Measurements from ENCODE around the gene USP40. TPM values are rescaled to one million over a fixed set of nuclear protein-coding genes. Genes with fewer than 3 reads are reported as not detected.
A peak's percentile ranks its signal among the peaks of the same experiment; 100 is the strongest.

Gene USP40
- total and polyA plus RNA-seq, 4 donors: 29.4 to 40.2 (median 32.2) TPM

DNA sequence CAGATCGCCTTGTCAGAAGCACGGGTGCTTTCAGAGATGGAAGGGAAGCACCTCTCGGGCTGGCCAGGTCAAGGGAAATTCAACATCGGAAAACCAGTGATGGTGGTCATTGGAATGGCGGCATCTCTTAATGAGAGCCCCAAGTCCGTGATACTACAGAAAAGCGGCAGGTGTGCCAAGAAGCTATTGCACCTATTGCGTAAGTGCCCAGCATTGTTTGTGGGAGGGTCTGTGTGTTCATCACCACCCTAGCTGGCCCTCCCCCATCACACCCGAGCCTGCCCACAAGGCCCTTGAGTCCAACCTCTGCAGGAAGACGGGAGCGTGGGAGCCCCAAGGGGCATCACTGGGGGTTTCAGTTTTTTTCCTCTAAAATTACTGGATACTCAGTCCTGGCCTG is 111.6 kb downstream of the USP40 start:
- no peaks in the 10 kb centered on the region for H3K4me1 ChIP-seq (ENCODE audit: control insufficient read depth, insufficient read depth, low read length)
- H3K36me3 ChIP-seq (ENCODE audit: control insufficient read depth, insufficient read depth, low read length): peaks cover 87% of the 10 kb centered on the region
- WGBS (ENCODE audit: insufficient coverage): 98% methylated on average over 3 of the region's 11 CpGs
- H3K4me3 ChIP-seq (ENCODE audit: low read depth, low read length): no peak overlapping the region
- no peak overlapping the region for H3K27ac ChIP-seq (ENCODE audit: low read depth, low read length)
- H3K9me3 ChIP-seq (ENCODE audit: control insufficient read depth, insufficient read depth, low read length): no peaks in the 10 kb centered on the region
- no peak for DNase-seq (ENCODE audit: low read depth in 4 of 6, low spot score in 6 of 6)
- H3K27me3 ChIP-seq (ENCODE audit: control insufficient read depth, insufficient read depth, low read length): no peaks in the 10 kb centered on the region

DNA sequence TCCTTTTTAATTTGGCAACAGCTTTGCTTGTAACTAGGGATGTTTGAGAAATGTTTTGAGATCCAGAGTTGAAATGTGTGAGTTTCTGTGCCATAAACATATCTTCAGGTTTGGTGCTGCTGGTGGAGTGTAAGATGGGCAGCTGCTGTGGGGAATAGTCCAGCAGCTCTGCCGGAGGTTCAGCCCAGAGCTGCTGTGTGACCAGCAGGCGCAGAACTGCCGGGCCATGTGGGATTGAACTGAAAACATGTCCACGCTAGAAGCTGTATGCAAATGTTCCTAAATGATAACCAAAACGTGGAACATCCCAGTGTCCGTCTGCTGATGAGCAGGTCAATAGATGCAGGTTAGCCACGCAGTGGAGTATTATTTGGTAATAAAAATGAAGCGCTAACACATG is 112.7 kb downstream of the USP40 start:
- peaks cover 87% of the 10 kb centered on the region for H3K36me3 ChIP-seq (ENCODE audit: control insufficient read depth, insufficient read depth, low read length)
- H3K4me1 ChIP-seq (ENCODE audit: control insufficient read depth, insufficient read depth, low read length): peaks cover 3% of the 10 kb centered on the region
- no peak overlapping the region for H3K4me3 ChIP-seq (ENCODE audit: low read depth, low read length)
- no peaks in the 10 kb centered on the region for H3K9me3 ChIP-seq (ENCODE audit: control insufficient read depth, insufficient read depth, low read length)
- H3K27me3 ChIP-seq (ENCODE audit: control insufficient read depth, insufficient read depth, low read length): no peaks in the 10 kb centered on the region
- no peak overlapping the region for H3K27ac ChIP-seq (ENCODE audit: low read depth, low read length)
- WGBS (ENCODE audit: insufficient coverage): 92% methylated on average over 8 of the region's 8 CpGs
- DNase-seq (ENCODE audit: low read depth in 4 of 6, low spot score in 6 of 6): no peak

DNA sequence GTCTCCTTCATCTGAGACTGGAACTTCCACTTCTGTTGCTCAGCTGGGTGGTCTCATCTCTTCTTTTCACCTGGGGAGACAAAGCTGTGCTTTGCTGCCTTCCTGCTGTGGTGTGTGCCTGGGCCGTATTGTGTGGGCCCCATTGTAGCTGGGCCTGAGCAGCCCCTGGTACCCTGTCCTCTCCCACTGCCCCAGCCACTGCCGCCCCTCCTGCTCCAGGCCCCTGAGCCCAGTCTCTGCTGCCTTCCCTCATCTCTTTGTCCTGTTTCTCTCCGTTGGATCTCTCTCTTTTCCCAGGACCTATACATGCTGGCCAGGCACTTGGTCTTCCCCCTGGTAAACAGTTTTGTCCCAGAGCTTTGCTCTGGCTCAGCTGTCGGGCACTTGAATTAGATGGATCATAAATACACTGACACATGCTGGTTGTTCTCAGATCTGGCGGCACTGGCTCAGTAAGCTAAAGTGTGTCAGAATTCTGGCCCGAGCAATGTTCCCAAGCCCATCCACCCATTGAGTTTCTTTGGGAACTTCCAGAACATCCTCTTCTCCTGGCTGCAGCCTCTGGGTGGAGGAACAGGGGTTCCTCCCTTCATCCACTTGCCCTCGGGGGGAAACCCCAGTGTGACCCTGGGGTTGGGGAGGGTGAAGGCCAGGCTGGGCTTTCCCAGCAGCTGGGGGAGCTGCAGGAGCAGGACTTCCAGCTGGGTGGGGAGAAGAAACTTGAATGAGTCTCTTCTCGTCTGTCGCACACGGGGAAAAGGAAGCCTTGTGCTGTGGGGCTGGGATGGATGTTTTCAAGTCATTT is 113.3 kb downstream of the USP40 start:
- WGBS (ENCODE audit: insufficient coverage): 82% methylated on average over 9 of the region's 10 CpGs
- Histone ChIP-seq H3K36me3 (ENCODE audit: control insufficient read depth, insufficient read depth, low read length) (peaks cover 83% of the 10 kb centered on the region), H3K4me3 (ENCODE audit: low read depth, low read length) (no peak overlapping the region), H3K27me3 (ENCODE audit: control insufficient read depth, insufficient read depth, low read length) (no peaks in the 10 kb centered on the region), H3K4me1 (ENCODE audit: control insufficient read depth, insufficient read depth, low read length) (peaks cover 3% of the 10 kb centered on the region), H3K9me3 (ENCODE audit: control insufficient read depth, insufficient read depth, low read length) (no peaks in the 10 kb centered on the region), H3K27ac (ENCODE audit: low read depth, low read length) (no peak overlapping the region)
- no peak for DNase-seq (ENCODE audit: low read depth in 4 of 6, low spot score in 6 of 6)

DNA sequence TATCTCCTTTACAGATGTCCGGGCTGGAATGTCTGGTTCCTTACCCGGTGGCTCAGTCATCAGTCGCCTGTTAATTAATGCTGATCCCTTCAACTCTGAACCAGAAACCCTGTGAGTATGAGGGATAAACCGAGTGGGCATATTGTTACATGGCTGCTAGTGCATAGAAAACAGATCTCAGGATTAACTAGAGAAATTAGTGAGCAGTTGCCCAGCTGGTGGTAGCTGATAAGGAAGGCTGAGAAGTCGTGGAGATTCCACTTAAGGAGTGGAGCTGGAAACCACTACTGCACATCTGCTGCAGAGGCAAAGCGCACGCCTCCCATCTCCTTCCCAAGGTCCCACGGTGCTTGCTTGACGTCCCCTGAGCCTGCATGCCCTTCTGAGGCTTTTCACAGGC is 114.6 kb downstream of the USP40 start:
- 85% methylated on average over 7 of the region's 9 CpGs for WGBS (ENCODE audit: insufficient coverage)
- H3K4me3 ChIP-seq (ENCODE audit: low read depth, low read length): no peak overlapping the region
- no peak for DNase-seq (ENCODE audit: low read depth in 4 of 6, low spot score in 6 of 6)
- H3K36me3 ChIP-seq (ENCODE audit: control insufficient read depth, insufficient read depth, low read length): peaks cover 83% of the 10 kb centered on the region
- H3K9me3 ChIP-seq (ENCODE audit: control insufficient read depth, insufficient read depth, low read length): no peaks in the 10 kb centered on the region
- no peak overlapping the region for H3K27ac ChIP-seq (ENCODE audit: low read depth, low read length)
- H3K4me1 ChIP-seq (ENCODE audit: control insufficient read depth, insufficient read depth, low read length): peaks cover 3% of the 10 kb centered on the region
- no peaks in the 10 kb centered on the region for H3K27me3 ChIP-seq (ENCODE audit: control insufficient read depth, insufficient read depth, low read length)

DNA sequence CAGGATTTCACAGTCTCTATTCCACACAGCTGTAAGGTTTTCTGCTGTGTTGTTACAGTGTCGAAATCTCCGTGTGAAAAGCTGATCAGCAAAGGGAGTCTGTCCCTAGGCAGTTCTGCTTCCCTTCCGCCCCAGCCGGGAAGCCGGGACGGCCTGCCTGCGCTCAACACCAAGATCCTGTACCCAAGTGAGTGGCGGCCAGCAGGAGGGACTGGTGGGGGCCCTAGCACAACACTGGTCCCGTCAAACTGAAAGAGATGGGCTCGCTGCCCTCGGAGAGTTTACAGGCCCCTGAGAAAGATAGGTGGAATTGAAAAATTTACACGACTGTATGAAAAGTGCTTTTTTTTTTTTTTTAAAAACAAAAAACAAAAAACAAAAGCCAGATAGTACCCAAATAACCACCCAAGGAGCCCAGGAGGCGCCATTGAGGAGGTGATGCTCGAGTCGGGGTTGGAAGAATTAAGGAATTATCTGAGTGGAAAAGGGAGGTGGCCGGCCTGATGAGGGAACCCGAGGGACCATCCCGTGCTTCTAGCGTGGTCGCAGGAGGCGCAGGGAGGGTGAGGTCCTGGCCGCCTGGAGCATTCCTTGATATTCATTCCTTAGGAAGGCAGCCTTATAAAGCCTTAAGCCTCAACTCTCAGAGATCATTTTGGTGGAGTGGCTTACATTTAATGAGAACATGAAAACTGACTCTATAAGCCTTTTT is 115.6 kb downstream of the USP40 start:
- 84% methylated on average over 9 of the region's 22 CpGs for WGBS (ENCODE audit: insufficient coverage)
- H3K36me3 ChIP-seq (ENCODE audit: control insufficient read depth, insufficient read depth, low read length): peaks cover 86% of the 10 kb centered on the region
- H3K27me3 ChIP-seq (ENCODE audit: control insufficient read depth, insufficient read depth, low read length): no peaks in the 10 kb centered on the region
- H3K27ac ChIP-seq (ENCODE audit: low read depth, low read length): no peak overlapping the region
- H3K9me3 ChIP-seq (ENCODE audit: control insufficient read depth, insufficient read depth, low read length): no peaks in the 10 kb centered on the region
- no peak overlapping the region for H3K4me3 ChIP-seq (ENCODE audit: low read depth, low read length)
- peaks cover 3% of the 10 kb centered on the region for H3K4me1 ChIP-seq (ENCODE audit: control insufficient read depth, insufficient read depth, low read length)
- DNase-seq (ENCODE audit: low read depth in 4 of 6, low spot score in 6 of 6): no peak

DNA sequence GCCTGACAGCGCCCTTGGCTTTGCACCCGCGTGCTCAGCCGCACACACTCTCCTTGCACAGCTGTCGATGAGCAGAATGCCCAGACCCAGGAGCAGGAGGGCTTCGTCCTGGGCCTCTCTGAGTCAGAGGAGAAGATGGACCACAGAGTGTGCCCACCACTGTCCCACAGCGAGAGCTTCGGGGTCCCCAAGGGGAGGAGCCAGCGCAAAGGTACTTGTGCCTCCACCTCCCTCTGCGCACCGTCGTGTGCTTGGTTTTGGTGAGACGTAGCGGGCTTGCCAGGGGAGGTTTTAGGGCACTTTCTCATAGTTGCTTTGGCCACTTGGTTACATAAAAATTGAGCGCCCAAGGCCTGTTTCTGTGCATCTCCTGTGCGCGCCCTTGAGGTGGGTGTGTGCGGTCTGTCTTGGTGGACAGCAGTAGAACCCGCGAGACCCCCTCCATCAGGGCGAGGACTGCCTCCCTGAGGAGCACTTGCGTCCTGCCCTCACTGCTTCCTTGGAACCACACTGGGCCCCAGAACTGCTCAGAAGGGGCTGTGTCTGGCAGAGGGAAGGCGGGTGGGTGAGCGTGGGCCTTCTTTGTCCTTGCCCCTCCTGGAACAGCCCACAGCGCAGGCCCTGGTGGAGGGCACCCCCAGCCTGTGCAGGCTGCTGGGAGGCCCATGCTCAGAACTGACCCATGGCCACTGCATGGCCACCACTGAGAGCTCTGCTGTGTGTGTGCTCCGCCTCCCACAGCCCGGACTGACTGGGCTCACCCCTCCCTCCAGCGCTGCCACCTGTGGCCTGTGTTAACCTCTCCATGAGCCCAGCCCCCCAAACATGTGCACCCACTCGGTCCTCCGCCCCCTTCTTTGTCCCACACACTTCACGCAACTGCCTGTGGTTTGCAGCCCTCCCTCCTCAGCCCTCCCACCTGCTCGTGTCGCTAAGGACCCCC is 116.4 kb downstream of the USP40 start:
- 90% methylated on average over 27 of the region's 33 CpGs for WGBS (ENCODE audit: insufficient coverage)
- Histone ChIP-seq H3K4me3 (ENCODE audit: low read depth, low read length) (no peak overlapping the region), H3K27ac (ENCODE audit: low read depth, low read length) (no peak overlapping the region), H3K36me3 (ENCODE audit: control insufficient read depth, insufficient read depth, low read length) (peaks cover 87% of the 10 kb centered on the region), H3K27me3 (ENCODE audit: control insufficient read depth, insufficient read depth, low read length) (no peaks in the 10 kb centered on the region), H3K9me3 (ENCODE audit: control insufficient read depth, insufficient read depth, low read length) (no peaks in the 10 kb centered on the region), H3K4me1 (ENCODE audit: control insufficient read depth, insufficient read depth, low read length) (peaks cover 3% of the 10 kb centered on the region)
- DNase-seq (ENCODE audit: low read depth in 4 of 6, low spot score in 6 of 6): no peak

DNA sequence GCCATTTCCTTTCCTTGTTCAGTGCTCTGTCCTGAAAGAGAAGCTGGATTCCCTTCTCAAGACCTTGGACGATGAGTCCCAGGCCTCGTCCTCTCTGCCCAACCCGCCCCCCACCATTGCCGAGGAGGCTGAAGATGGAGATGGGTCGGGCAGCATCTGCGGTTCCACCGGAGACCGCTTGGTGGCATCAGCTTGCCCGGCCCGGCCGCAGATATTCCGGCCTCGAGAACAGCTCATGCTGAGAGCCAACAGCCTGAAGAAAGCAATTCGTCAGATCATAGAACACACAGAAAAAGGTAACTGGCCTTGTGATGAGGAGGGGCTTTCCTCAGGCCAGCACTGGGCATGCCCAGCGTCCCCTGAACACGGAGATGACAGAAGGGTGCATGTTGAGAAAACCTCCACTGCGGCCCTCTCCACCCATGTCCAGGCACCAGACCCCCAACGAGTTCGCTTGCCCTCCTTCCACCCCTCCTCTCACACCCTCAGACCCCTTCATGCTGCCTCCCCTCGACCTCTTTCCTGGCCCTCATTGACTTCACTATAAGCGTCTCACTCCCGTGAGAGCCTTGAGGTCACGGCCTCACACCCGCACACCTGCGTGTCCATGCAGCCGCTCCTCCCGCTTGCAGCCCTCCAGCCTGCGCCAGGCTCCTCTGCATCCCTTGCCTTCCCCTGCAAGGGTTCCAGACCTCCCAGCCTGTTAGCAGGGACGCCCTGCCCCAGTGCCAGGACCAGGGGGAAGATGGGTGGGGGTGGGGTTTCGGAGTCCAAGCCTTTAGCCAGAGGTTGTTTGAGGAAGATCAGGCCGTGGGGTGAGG is 117.3 kb downstream of the USP40 start:
- H3K27me3 ChIP-seq (ENCODE audit: control insufficient read depth, insufficient read depth, low read length): no peaks in the 10 kb centered on the region
- WGBS (ENCODE audit: insufficient coverage): 59% methylated on average over 23 of the region's 31 CpGs
- H3K36me3 ChIP-seq (ENCODE audit: control insufficient read depth, insufficient read depth, low read length): peaks cover 90% of the 10 kb centered on the region
- no peak overlapping the region for H3K4me3 ChIP-seq (ENCODE audit: low read depth, low read length)
- H3K9me3 ChIP-seq (ENCODE audit: control insufficient read depth, insufficient read depth, low read length): no peaks in the 10 kb centered on the region
- H3K27ac ChIP-seq (ENCODE audit: low read depth, low read length): no peak overlapping the region
- peaks cover 3% of the 10 kb centered on the region for H3K4me1 ChIP-seq (ENCODE audit: control insufficient read depth, insufficient read depth, low read length)
- DNase-seq (ENCODE audit: low read depth in 4 of 6, low spot score in 6 of 6): peak in 3 of 6 donors; percentile 20 to 78 (median 67)

DNA sequence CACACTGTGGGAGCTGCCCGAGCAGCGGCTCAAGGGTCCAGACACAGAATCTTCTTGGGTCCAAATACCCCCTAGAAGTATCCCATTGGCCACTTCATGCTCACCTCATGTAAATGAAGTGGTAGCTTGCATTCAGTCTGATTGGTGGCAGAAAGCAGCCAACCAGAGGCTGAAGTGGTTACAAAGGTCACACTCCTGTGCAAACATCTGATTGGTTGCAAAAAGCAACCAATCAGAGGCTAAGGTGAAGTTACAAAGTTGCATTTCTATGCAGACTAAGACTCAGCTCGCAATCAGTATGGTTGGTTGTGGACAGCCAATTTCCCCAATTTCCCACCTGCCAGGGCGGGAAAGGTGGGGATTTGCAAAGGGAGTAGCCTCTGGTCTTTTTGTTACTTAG is 118.0 kb downstream of the USP40 start:
- DNase-seq (ENCODE audit: low read depth in 4 of 6, low spot score in 6 of 6): no peak
- H3K27me3 ChIP-seq (ENCODE audit: control insufficient read depth, insufficient read depth, low read length): no peaks in the 10 kb centered on the region
- H3K36me3 ChIP-seq (ENCODE audit: control insufficient read depth, insufficient read depth, low read length): peaks cover 93% of the 10 kb centered on the region
- H3K4me3 ChIP-seq (ENCODE audit: low read depth, low read length): no peak overlapping the region
- WGBS (ENCODE audit: insufficient coverage): no CpG with 5 or more reads among the region's 4 CpGs
- H3K27ac ChIP-seq (ENCODE audit: low read depth, low read length): no peak overlapping the region
- H3K4me1 ChIP-seq (ENCODE audit: control insufficient read depth, insufficient read depth, low read length): peaks cover 3% of the 10 kb centered on the region
- H3K9me3 ChIP-seq (ENCODE audit: control insufficient read depth, insufficient read depth, low read length): no peaks in the 10 kb centered on the region

DNA sequence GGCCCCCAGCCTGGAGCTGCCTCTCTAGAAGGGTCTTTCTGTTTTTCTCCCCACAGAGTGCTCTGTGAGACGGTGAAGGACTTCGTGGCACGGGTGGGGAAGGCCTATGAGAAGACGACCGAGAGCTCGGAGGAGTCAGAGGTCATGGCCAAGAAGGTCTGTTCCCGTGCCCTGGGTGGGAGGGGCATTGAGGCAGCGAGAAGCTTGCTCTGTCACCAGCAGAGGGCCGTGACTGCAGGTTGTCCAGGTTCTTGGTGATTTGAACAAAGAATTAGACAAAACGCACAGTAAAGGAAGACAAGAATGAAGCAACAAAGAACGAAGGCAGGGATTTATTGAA is 118.4 kb downstream of the USP40 start:
- Histone ChIP-seq H3K36me3 (ENCODE audit: control insufficient read depth, insufficient read depth, low read length) (peaks cover 89% of the 10 kb centered on the region), H3K4me3 (ENCODE audit: low read depth, low read length) (no peak overlapping the region), H3K4me1 (ENCODE audit: control insufficient read depth, insufficient read depth, low read length) (peaks cover 3% of the 10 kb centered on the region), H3K27ac (ENCODE audit: low read depth, low read length) (no peak overlapping the region), H3K9me3 (ENCODE audit: control insufficient read depth, insufficient read depth, low read length) (no peaks in the 10 kb centered on the region), H3K27me3 (ENCODE audit: control insufficient read depth, insufficient read depth, low read length) (no peaks in the 10 kb centered on the region)
- DNase-seq (ENCODE audit: low read depth in 4 of 6, low spot score in 6 of 6): no peak
- WGBS (ENCODE audit: insufficient coverage): 69% methylated on average over 11 of the region's 11 CpGs

Measured in spinal cord (tissue), 10 donors.